NCI-H2227 (cell line): Measurements from ENCODE around the gene CORO2B.
"Not testable (repeated sequence)": the region's sequence is repeated elsewhere in the genome, so short reads cannot be mapped to it uniquely, and the experiment has no call there.

Experiments used
- DNase-seq: peaks from one replicate; lab custom pipeline; 2025; ENCODE audit not compliant: unreplicated experiment; lab: John Stamatoyannopoulos, UW

Gene CORO2B

GRCh38 chr15:68718468-68718867 lies 139.7 kb downstream of the CORO2B start:
- no peak for DNase-seq

GRCh38 chr15:68719051-68719450 lies 140.3 kb downstream of the CORO2B start:
- DNase-seq = no peak

GRCh38 chr15:68719672-68720071 lies 140.9 kb downstream of the CORO2B start:
- no peak for DNase-seq

- no peak for DNase-seq
Measured at GRCh38 chr15:68721886-68722285, 143.1 kb downstream of the CORO2B start.

- DNase-seq = no peak
Measured at GRCh38 chr15:68725736-68726135, 146.9 kb downstream of the CORO2B start.

GRCh38 chr15:68726246-68726645 lies 147.5 kb downstream of the CORO2B start:
- no peak for DNase-seq

GRCh38 chr15:68729789-68730411 lies 151.1 kb downstream of the CORO2B start:
- DNase-seq = no peak

GRCh38 chr15:68730471-68730919 lies 151.7 kb downstream of the CORO2B start:
- no peak for DNase-seq

- DNase-seq = no peak
Measured at GRCh38 chr15:68730976-68731897, 152.4 kb downstream of the CORO2B start.

GRCh38 chr15:68732451-68732850 lies 153.7 kb downstream of the CORO2B start:
- no peak for DNase-seq

- DNase-seq = no peak
Measured at GRCh38 chr15:68733666-68734065, 154.9 kb downstream of the CORO2B start.

GRCh38 chr15:68734352-68734751 lies 155.6 kb downstream of the CORO2B start:
- DNase-seq = no peak

- no peak for DNase-seq
Measured at GRCh38 chr15:68734881-68735280, 156.1 kb downstream of the CORO2B start.

GRCh38 chr15:68735610-68736009 lies 156.8 kb downstream of the CORO2B start:
- no peak for DNase-seq

GRCh38 chr15:68739390-68740080 lies 160.7 kb downstream of the CORO2B start:
- no peak for DNase-seq

- no peak for DNase-seq
Measured at GRCh38 chr15:68743256-68743655, 164.5 kb downstream of the CORO2B start.

- no peak for DNase-seq
Measured at GRCh38 chr15:68749365-68749764, 170.6 kb downstream of the CORO2B start.

GRCh38 chr15:68749793-68750192 lies 171.0 kb downstream of the CORO2B start:
- no peak for DNase-seq

- no peak for DNase-seq
Measured at GRCh38 chr15:68751622-68752021, 172.8 kb downstream of the CORO2B start.

- no peak for DNase-seq
Measured at GRCh38 chr15:68755731-68756130, 176.9 kb downstream of the CORO2B start.

GRCh38 chr15:68759982-68760579 lies 181.3 kb downstream of the CORO2B start:
- DNase-seq = not testable (repeated sequence)
